ENCODE data around the gene ANKK1. TPM values are rescaled to one million over a fixed set of nuclear protein-coding genes. Genes with fewer than 3 reads are reported as not detected.

Gene ANKK1
- total and polyA plus RNA-seq, 2 of the 8 experiments (the other 6 are each of a cell fraction or from before 2014, with no cell fraction given) = 0.11 TPM; not detected in 1

GRCh38 chr11:113397212-113397611, 9.6 kb downstream of the ANKK1 start:
- FAIRE-seq (no peak), DNase-seq (ENCODE audit: low read depth in 1 of 2, low spot score in 2 of 2) (no peak)
- no peak overlapping the region for H2BK12ac ChIP-seq (ENCODE audit: low read depth, low read length)
- H4K20me1 ChIP-seq (replicated peaks in 1 of 2; ENCODE audit: control insufficient read depth in 1 of 2, insufficient read depth in 2 of 2, low read length in 2 of 2) = no peaks in the 10 kb centered on the region
- H4K8ac ChIP-seq (ENCODE audit: extremely low read depth, insufficient read depth, low read length) = 0 out of 2 replicates have a peak overlapping the region, but pooled peaks have one; percentile 36
- no peaks in the 10 kb centered on the region for H3K27me3 ChIP-seq (replicated peaks in 1 of 4; ENCODE audit: control insufficient read depth in 3 of 4, extremely low read depth in 1 of 4, insufficient read depth in 3 of 4, low read length in 3 of 4)
- H3K4ac ChIP-seq (replicated peaks; ENCODE audit: insufficient read length, low read depth, low read length) = no peak overlapping the region
- no peak overlapping the region for H2BK120ac ChIP-seq (replicated peaks; ENCODE audit: low read depth, low read length)
- H3K23ac ChIP-seq (ENCODE audit: insufficient read length) = no peak overlapping the region
- H3K56ac ChIP-seq (replicated peaks; ENCODE audit: insufficient read length, low read depth, low read length) = no peak overlapping the region
- ChIA-PET POLR2A (ENCODE audit: partially characterized antibody) (interaction anchor here (1.2 kb wide), 1 partner anchor 12 kb away, joined by 4 read pairs; no protein-coding TSS in a partner anchor), CTCF (ENCODE audit: partially characterized antibody) (interaction anchor here (0.6 to 3.4 kb wide), 5 partner anchors 8 to 38 kb away, joined by 3 to 10 read pairs (median 3); partner anchors contain the start of gene ANKK1)
- H3K4me3 ChIP-seq (ENCODE audit: extremely low read depth in 1 of 4, insufficient read depth in 2 of 4, low read depth in 3 of 4, low read length in 4 of 4) = no peak overlapping the region
- H3K36me3 ChIP-seq (ENCODE audit: control insufficient read depth in 2 of 4, insufficient read depth in 4 of 4, low read length in 3 of 4) = no peaks in the 10 kb centered on the region
- no peak overlapping the region for H3K27ac ChIP-seq (ENCODE audit: low read depth, low read length)
- H3K18ac ChIP-seq (ENCODE audit: extremely low read depth, low read length) = no peak overlapping the region
- no peak overlapping the region for H4K5ac ChIP-seq (ENCODE audit: insufficient read length, low read depth, low read length)
- no peak overlapping the region for H2AK5ac ChIP-seq (ENCODE audit: low read depth, low read length)
- no peak overlapping the region for H2BK20ac ChIP-seq (ENCODE audit: low read length)
- no peak overlapping the region for H2BK5ac ChIP-seq (ENCODE audit: low read depth, low read length)
- 83% methylated on average over 7 of the region's 7 CpGs; no CpG with 5 or more reads in 1 of the 2 experiments for WGBS, 2 experiments (ENCODE audit: extremely low coverage in 1 of 2, insufficient coverage in 1 of 2, insufficient read length in 1 of 2, insufficient replicate concordance in 2 of 2, low coverage in 1 of 2, low lambda C conversion rate in 2 of 2, missing lambda C conversion rate in 1 of 2)
- H3K79me1 ChIP-seq (ENCODE audit: low read depth, low read length) = no peaks in the 10 kb centered on the region
- H3K9ac ChIP-seq (replicated peaks in 1 of 4; ENCODE audit: extremely low read depth in 1 of 4, low read depth in 3 of 4, low read length in 3 of 4) = no peak overlapping the region
- no peak overlapping the region for H3K4me2 ChIP-seq (ENCODE audit: insufficient read depth in 1 of 2, low read depth in 2 of 2, low read length in 2 of 2)
- no peaks in the 10 kb centered on the region for H3K79me2 ChIP-seq (ENCODE audit: control insufficient read depth in 1 of 2, insufficient read depth in 2 of 2, low read length in 2 of 2)
- no peaks in the 10 kb centered on the region for H3K4me1 ChIP-seq (replicated peaks in 1 of 4; ENCODE audit: control insufficient read depth in 3 of 4, insufficient read depth in 4 of 4, low read length in 3 of 4)
- no peak overlapping the region for H4K91ac ChIP-seq (replicated peaks; ENCODE audit: insufficient read length, low read length)
- H3K23me2 ChIP-seq (ENCODE audit: low read depth, low read length) = no peaks in the 10 kb centered on the region
- H3K9me3 ChIP-seq (ENCODE audit: insufficient read depth in 2 of 2, low read depth in 1 of 2, low read length in 1 of 2) = no peaks in the 10 kb centered on the region
- H2AFZ ChIP-seq (ENCODE audit: low read length) = no peak overlapping the region
- H2BK15ac ChIP-seq (ENCODE audit: low read length) = no peak overlapping the region
- no peak overlapping the region for H3K14ac ChIP-seq (ENCODE audit: insufficient read length)
- TF ChIP-seq ATF2 (IDR thresholded peaks at IDR 0.05; ENCODE audit: low read length) = no peak
- TF ChIP-seq PHF8 (conservative IDR thresholded peaks at IDR 0.05; ENCODE audit: low read depth, low read length) = no peak
- TF ChIP-seq CHD2 (IDR thresholded peaks at IDR 0.05; ENCODE audit: low read length) = no peak
- TF ChIP-seq POLR2AphosphoS5 (IDR thresholded peaks at IDR 0.05; ENCODE audit: low read depth, low read length) = no peak
- no peak for TF ChIP-seq MAX (IDR thresholded peaks at IDR 0.05)
- TF ChIP-seq YY1 (IDR thresholded peaks at IDR 0.05; ENCODE audit: low read depth, low read length) = no peak
- TF ChIP-seq ZNF274 (IDR thresholded peaks at IDR 0.05; ENCODE audit: borderline replicate concordance, extremely low read depth, low read length) = no peak
- TF ChIP-seq GTF2F1 (IDR thresholded peaks at IDR 0.05; ENCODE audit: borderline replicate concordance, low read depth, low read length) = no peak
- no peak for TF ChIP-seq USF2 (IDR thresholded peaks at IDR 0.05; ENCODE audit: low read length)
- no peak for TF ChIP-seq CBX8 (IDR thresholded peaks at IDR 0.05; ENCODE audit: borderline replicate concordance, low read depth, low read length)
- no peak for TF ChIP-seq CREB1 (IDR thresholded peaks at IDR 0.05)
